Mesendoderm (in vitro differentiated cells): Measurements from ENCODE around the gene NARS2.

Experiments used
- DNase-seq: peaks from one replicate; pipeline ENCODE4 v3.0.0; 2013
- H2AK5ac ChIP-seq: 2 replicates; pipeline ENCODE4 v1.6.1; 2013; ENCODE audit warnings: low read length, inconsistent platforms
- H2BK120ac ChIP-seq: 2 replicates; pipeline ENCODE4 v1.6.1; 2013; ENCODE audit warnings: low read depth, mild to moderate bottlenecking, low read length, moderate library complexity, mixed read lengths
- H2BK15ac ChIP-seq: replicated peaks from 2 replicates; pipeline ENCODE4 v1.6.1; 2013; ENCODE audit warnings: low read depth, mild to moderate bottlenecking, moderate library complexity
- H2BK5ac ChIP-seq: 2 replicates; pipeline ENCODE4 v1.6.1; 2013; ENCODE audit warnings: low read length, inconsistent platforms
- H3K18ac ChIP-seq: 2 replicates; pipeline ENCODE4 v1.6.1; 2013; ENCODE audit warnings: mild to moderate bottlenecking, low read length, mixed read lengths
- H3K23ac ChIP-seq: one replicate; pipeline ENCODE4 v1.6.1; 2013; ENCODE audit warnings: low read length
- H3K27ac ChIP-seq: 2 replicates; pipeline ENCODE4 v1.5.1; 2013; ENCODE audit warnings: low read depth, mild to moderate bottlenecking, inconsistent platforms, low read length, moderate library complexity
- H3K27me3 ChIP-seq: 2 replicates; pipeline ENCODE4 v1.6.1; 2013; ENCODE audit warnings: low read length, control low read depth, mild to moderate bottlenecking, inconsistent platforms; ENCODE audit not compliant: insufficient read depth, poor library complexity
- H3K36me3 ChIP-seq: 2 replicates; pipeline ENCODE4 v1.6.1; 2013; ENCODE audit warnings: low read length, inconsistent platforms; ENCODE audit not compliant: control insufficient read depth, insufficient read depth
- H3K4ac ChIP-seq: one replicate; pipeline ENCODE4 v1.6.1; 2013; ENCODE audit warnings: low read depth, mild to moderate bottlenecking, low read length, moderate library complexity
- H3K4me1 ChIP-seq: 2 replicates; pipeline ENCODE4 v1.6.1; 2013; ENCODE audit warnings: low read depth, low read length, inconsistent platforms; ENCODE audit not compliant: control insufficient read depth
- H3K4me2 ChIP-seq: 2 replicates; pipeline ENCODE4 v1.6.1; 2013; ENCODE audit warnings: low read length
- H3K4me3 ChIP-seq: 2 replicates; pipeline ENCODE4 v1.5.1; 2013; ENCODE audit warnings: mild to moderate bottlenecking, low read length
- H3K56ac ChIP-seq: one replicate; pipeline ENCODE4 v1.6.1; 2013; ENCODE audit warnings: low read length
- H3K79me1 ChIP-seq: 2 replicates; pipeline ENCODE4 v1.6.1; 2013; ENCODE audit warnings: low read length, inconsistent platforms
- H3K79me2 ChIP-seq: 2 replicates; pipeline ENCODE4 v1.6.1; 2013; ENCODE audit warnings: mild to moderate bottlenecking, low read length; ENCODE audit not compliant: control insufficient read depth, insufficient read depth
- H3K9ac ChIP-seq: 2 replicates; pipeline ENCODE4 v1.6.1; 2013; ENCODE audit warnings: low read length, inconsistent platforms
- H4K5ac ChIP-seq: one replicate; pipeline ENCODE4 v1.6.1; 2013; ENCODE audit warnings: low read length
- H4K8ac ChIP-seq: one replicate; pipeline ENCODE4 v1.6.1; 2013; ENCODE audit warnings: low read depth, mild to moderate bottlenecking, control low read depth, low read length, moderate library complexity
- WGBS: extraction: QIAGEN DNeasy Blood & Tissue Kit; methylation state at CpG from one replicate; pipeline ENCODE4 v1.1.7; 2013; ENCODE audit warnings: low lambda C conversion rate, missing lambda C conversion rate; ENCODE audit not compliant: insufficient coverage; ENCODE audit errors: extremely low coverage; 5-methylcytosine and 5-hydroxymethylcytosine counted together

Gene NARS2

GRCh38 chr11:78532991-78533390 is 41.7 kb downstream of the NARS2 start:
- Histone ChIP-seq H2BK15ac (no peak overlapping the region), H3K23ac (no peak overlapping the region), H3K4me3 (no peak overlapping the region), H3K56ac (no peak overlapping the region), H3K36me3 (no peaks in the 10 kb centered on the region), H2AK5ac (no peak overlapping the region), H3K4me2 (no peak overlapping the region), H3K27ac (no peak overlapping the region), H4K8ac (no peak overlapping the region), H3K79me1 (peaks cover 2% of the 10 kb centered on the region), H2BK5ac (no peak overlapping the region), H2BK120ac (no peak overlapping the region), H3K9ac (no peak overlapping the region), H3K4ac (no peak overlapping the region), H3K4me1 (no peaks in the 10 kb centered on the region), H3K79me2 (no peaks in the 10 kb centered on the region), H3K27me3 (no peaks in the 10 kb centered on the region), H3K18ac (no peak overlapping the region), H4K5ac (no peak overlapping the region)
- no CpG with 5 or more reads among the region's 3 CpGs for WGBS
- DNase-seq: no peak

GRCh38 chr11:78526497-78527146 is 48.0 kb downstream of the NARS2 start:
- Histone ChIP-seq H2BK5ac (no peak overlapping the region), H3K27ac (no peak overlapping the region), H3K4me3 (no peak overlapping the region), H3K4me2 (no peak overlapping the region), H3K9ac (no peak overlapping the region), H3K4me1 (no peaks in the 10 kb centered on the region), H3K36me3 (no peaks in the 10 kb centered on the region), H3K56ac (no peak overlapping the region), H2BK15ac (no peak overlapping the region), H2AK5ac (no peak overlapping the region), H4K8ac (no peak overlapping the region), H3K18ac (no peak overlapping the region), H2BK120ac (no peak overlapping the region), H3K27me3 (no peaks in the 10 kb centered on the region), H4K5ac (no peak overlapping the region), H3K23ac (no peak overlapping the region), H3K4ac (no peak overlapping the region), H3K79me2 (no peaks in the 10 kb centered on the region), H3K79me1 (no peaks in the 10 kb centered on the region)
- no CpG with 5 or more reads among the region's 6 CpGs for WGBS
- DNase-seq: no peak

- no peak overlapping the region for H3K27ac ChIP-seq
- H3K36me3 ChIP-seq: no peaks in the 10 kb centered on the region
- H2BK5ac ChIP-seq: no peak overlapping the region
- H4K5ac ChIP-seq: no peak overlapping the region
- H3K4me2 ChIP-seq: no peak overlapping the region
- no peaks in the 10 kb centered on the region for H3K4me1 ChIP-seq
- no peak overlapping the region for H3K4me3 ChIP-seq
- H3K27me3 ChIP-seq: no peaks in the 10 kb centered on the region
- DNase-seq: no peak
- no peak overlapping the region for H3K4ac ChIP-seq
- H2AK5ac ChIP-seq: no peak overlapping the region
- no peak overlapping the region for H3K18ac ChIP-seq
- no peak overlapping the region for H3K23ac ChIP-seq
- no peak overlapping the region for H4K8ac ChIP-seq
- no peaks in the 10 kb centered on the region for H3K79me1 ChIP-seq
- H3K56ac ChIP-seq: no peak overlapping the region
- H2BK15ac ChIP-seq: no peak overlapping the region
- H2BK120ac ChIP-seq: no peak overlapping the region
- H3K79me2 ChIP-seq: no peaks in the 10 kb centered on the region
- H3K9ac ChIP-seq: no peak overlapping the region
- no CpG with 5 or more reads among the region's 4 CpGs for WGBS
Measured at GRCh38 chr11:78525720-78526119, 48.9 kb downstream of the NARS2 start.

- Histone ChIP-seq H2BK15ac (no peak overlapping the region), H2AK5ac (no peak overlapping the region), H2BK120ac (no peak overlapping the region), H3K23ac (no peak overlapping the region), H3K79me2 (no peaks in the 10 kb centered on the region), H3K4me2 (no peak overlapping the region), H2BK5ac (no peak overlapping the region), H3K36me3 (no peaks in the 10 kb centered on the region), H3K4me3 (no peak overlapping the region), H3K4ac (no peak overlapping the region), H3K27me3 (no peaks in the 10 kb centered on the region), H3K27ac (no peak overlapping the region), H3K79me1 (no peaks in the 10 kb centered on the region), H3K4me1 (no peaks in the 10 kb centered on the region), H3K9ac (no peak overlapping the region), H4K5ac (no peak overlapping the region), H3K18ac (no peak overlapping the region), H4K8ac (no peak overlapping the region), H3K56ac (no peak overlapping the region)
- DNase-seq: no peak
- no CpG with 5 or more reads among the region's 1 CpG for WGBS
Measured at GRCh38 chr11:78520230-78520629, 54.4 kb downstream of the NARS2 start.

GRCh38 chr11:78516281-78516680 is 58.4 kb downstream of the NARS2 start:
- Histone ChIP-seq H3K36me3 (no peaks in the 10 kb centered on the region), H3K27ac (no peak overlapping the region), H3K56ac (no peak overlapping the region), H2BK120ac (no peak overlapping the region), H3K23ac (no peak overlapping the region), H2BK15ac (no peak overlapping the region), H3K79me2 (no peaks in the 10 kb centered on the region), H4K5ac (no peak overlapping the region), H3K18ac (no peak overlapping the region), H2BK5ac (no peak overlapping the region), H3K4ac (no peak overlapping the region), H3K4me1 (no peaks in the 10 kb centered on the region), H3K27me3 (no peaks in the 10 kb centered on the region), H3K79me1 (peaks cover 1% of the 10 kb centered on the region), H3K9ac (no peak overlapping the region), H2AK5ac (no peak overlapping the region), H3K4me3 (no peak overlapping the region), H3K4me2 (no peak overlapping the region), H4K8ac (no peak overlapping the region)
- no CpG with 5 or more reads among the region's 4 CpGs for WGBS
- DNase-seq: no peak

GRCh38 chr11:78514922-78515502 is 59.7 kb downstream of the NARS2 start:
- no CpG with 5 or more reads among the region's 4 CpGs for WGBS
- Histone ChIP-seq H3K4me2 (no peak overlapping the region), H3K56ac (no peak overlapping the region), H3K36me3 (no peaks in the 10 kb centered on the region), H2BK5ac (no peak overlapping the region), H3K18ac (no peak overlapping the region), H3K23ac (no peak overlapping the region), H2BK15ac (no peak overlapping the region), H3K4me1 (no peaks in the 10 kb centered on the region), H4K8ac (no peak overlapping the region), H2AK5ac (no peak overlapping the region), H3K27me3 (no peaks in the 10 kb centered on the region), H3K27ac (no peak overlapping the region), H3K4ac (no peak overlapping the region), H2BK120ac (no peak overlapping the region), H3K4me3 (no peak overlapping the region), H3K9ac (no peak overlapping the region), H3K79me2 (no peaks in the 10 kb centered on the region), H4K5ac (no peak overlapping the region), H3K79me1 (peaks cover 1% of the 10 kb centered on the region)
- DNase-seq: no peak
